ENCODE results near the gene LDLRAD4.
A peak's percentile ranks its signal among the peaks of the same experiment; 100 is the strongest.

The LDLRAD4 gene

GRCh38 chr18:13376841-13377351, 158.3 kb downstream of the LDLRAD4 start:
- no peak for DNase-seq

GRCh38 chr18:13377496-13377895, 158.9 kb downstream of the LDLRAD4 start:
- DNase-seq, result no peak

- no peak for DNase-seq
Measured at GRCh38 chr18:13378150-13378549, 159.6 kb downstream of the LDLRAD4 start.

GRCh38 chr18:13379062-13379865, 160.7 kb downstream of the LDLRAD4 start:
- DNase-seq, result no peak

- no peak for DNase-seq
Measured at GRCh38 chr18:13379930-13380690, 161.6 kb downstream of the LDLRAD4 start.

- no peak for DNase-seq
Measured at GRCh38 chr18:13380691-13381070, 162.1 kb downstream of the LDLRAD4 start.

- no peak for DNase-seq
Measured at GRCh38 chr18:13381331-13381730, 162.8 kb downstream of the LDLRAD4 start.

- DNase-seq, result peak; percentile 84
Measured at GRCh38 chr18:13381944-13382365, 163.4 kb downstream of the LDLRAD4 start.

- DNase-seq, result peak; percentile 74
Measured at GRCh38 chr18:13382366-13382953, 163.9 kb downstream of the LDLRAD4 start.

GRCh38 chr18:13382954-13383827, 164.6 kb downstream of the LDLRAD4 start:
- no peak for DNase-seq

- DNase-seq, result no peak
Measured at GRCh38 chr18:13386891-13387801, 168.6 kb downstream of the LDLRAD4 start.

GRCh38 chr18:13387855-13388548, 169.4 kb downstream of the LDLRAD4 start:
- DNase-seq, result no peak

- no peak for DNase-seq
Measured at GRCh38 chr18:13388586-13389490, 170.3 kb downstream of the LDLRAD4 start.

GRCh38 chr18:13389491-13390131, 171.1 kb downstream of the LDLRAD4 start:
- no peak for DNase-seq

- no peak for DNase-seq
Measured at GRCh38 chr18:13390196-13390595, 171.6 kb downstream of the LDLRAD4 start.

- no peak for DNase-seq
Measured at GRCh38 chr18:13390711-13391110, 172.2 kb downstream of the LDLRAD4 start.

GRCh38 chr18:13392029-13392750, 173.6 kb downstream of the LDLRAD4 start:
- no peak for DNase-seq

GRCh38 chr18:13392899-13393298, 174.3 kb downstream of the LDLRAD4 start:
- DNase-seq, result no peak

Data from right forelimb (tissue), 1 donor.